ENCODE data around the gene SCN5A. TPM values are rescaled to one million over a fixed set of nuclear protein-coding genes. Genes with fewer than 3 reads are reported as not detected.

The SCN5A gene
- total and polyA plus RNA-seq, 2 of the 4 experiments (the other 2 are of a cell fraction): 1.9 to 2.0 TPM

GRCh38 chr3:38684546-38684945 lies 35.1 kb upstream of the SCN5A start:
- Histone ChIP-seq H2AK9ac (replicated peaks; ENCODE audit: low read depth, low read length, poor library complexity) (no peak overlapping the region), H3K14ac (replicated peaks; ENCODE audit: low read depth, low read length) (no peak overlapping the region), H3K4ac (ENCODE audit: low read depth, low read length) (no peak overlapping the region), H3K27ac (ENCODE audit: insufficient read depth, low read length) (no peak overlapping the region), H2AFZ (replicated peaks; ENCODE audit: low read length, poor library complexity) (no peak overlapping the region), H3K9me1 (ENCODE audit: insufficient read depth, low read length) (no peaks in the 10 kb centered on the region), H3K9me3 (ENCODE audit: control insufficient read depth, insufficient read depth, low read length) (no peaks in the 10 kb centered on the region), H3K4me1 (ENCODE audit: control insufficient read depth, insufficient read depth, low read length) (no peaks in the 10 kb centered on the region), H3K56ac (ENCODE audit: extremely low read depth, insufficient read depth, low read length) (no peak overlapping the region), H3K36me3 (ENCODE audit: control insufficient read depth, insufficient read depth, low read length) (no peaks in the 10 kb centered on the region), H3K4me2 (ENCODE audit: low read depth, low read length) (no peak overlapping the region), H2BK15ac (ENCODE audit: low read depth, low read length) (no peak overlapping the region), H2BK5ac (ENCODE audit: low read depth, low read length, poor library complexity, severe bottlenecking) (no peak overlapping the region), H3K4me3 (ENCODE audit: insufficient read depth, low read depth, low read length) (no peak overlapping the region), H4K91ac (ENCODE audit: insufficient read depth, low read depth, low read length) (no peak overlapping the region), H4K20me1 (ENCODE audit: insufficient read depth, low read length) (no peaks in the 10 kb centered on the region), H3K27me3 (ENCODE audit: control insufficient read depth, insufficient read depth, low read length) (peaks cover 12% of the 10 kb centered on the region), H3K18ac (ENCODE audit: low read depth, low read length) (no peak overlapping the region), H4K8ac (ENCODE audit: low read depth in 2 of 2, low read length in 2 of 2) (no peak overlapping the region), H3K79me1 (ENCODE audit: low read depth in 1 of 2, low read length in 2 of 2) (no peaks in the 10 kb centered on the region), H3K9ac (ENCODE audit: low read depth, low read length) (no peak overlapping the region), H2AK5ac (ENCODE audit: low read depth, low read length) (no peak overlapping the region), H3K23ac (ENCODE audit: low read depth, low read length) (no peak overlapping the region), H2BK120ac (ENCODE audit: low read depth, low read length) (no peak overlapping the region), H4K5ac (ENCODE audit: low read depth, low read length) (no peak overlapping the region), H2BK20ac (ENCODE audit: low read depth, low read length) (no peak overlapping the region)
- DNase-seq (no peak), ATAC-seq (ENCODE audit: low read depth) (no peak)
- dilution Hi-C loops (cut with HindIII; ENCODE audit: low sequenced_read_pairs, unreplicated experiment): no loop called here
- TF ChIP-seq CEBPB (IDR thresholded peaks at IDR 0.05; ENCODE audit: low read depth, low read length) (no peak), MAFK (IDR thresholded peaks at IDR 0.05; ENCODE audit: low read depth, low read length) (no peak), POLR2A (IDR thresholded peaks at IDR 0.05; ENCODE audit: low read depth, low read length) (no peak), BHLHE40 (IDR thresholded peaks at IDR 0.05; ENCODE audit: low read depth, low read length) (no peak), RAD21 (IDR thresholded peaks at IDR 0.05; ENCODE audit: low read length) (no peak), ELK1 (IDR thresholded peaks at IDR 0.05; ENCODE audit: borderline replicate concordance, low read depth, low read length) (no peak), RCOR1 (IDR thresholded peaks at IDR 0.05; ENCODE audit: insufficient replicate concordance, low read length) (no peak), FOS (IDR thresholded peaks at IDR 0.05; ENCODE audit: low read depth, low read length) (no peak), MXI1 (IDR thresholded peaks at IDR 0.05; ENCODE audit: borderline replicate concordance, low read depth, low read length) (no peak), MAZ (IDR thresholded peaks at IDR 0.05; ENCODE audit: borderline replicate concordance, low read depth, low read length) (no peak)
- TF ChIP-seq, protein P1, sequence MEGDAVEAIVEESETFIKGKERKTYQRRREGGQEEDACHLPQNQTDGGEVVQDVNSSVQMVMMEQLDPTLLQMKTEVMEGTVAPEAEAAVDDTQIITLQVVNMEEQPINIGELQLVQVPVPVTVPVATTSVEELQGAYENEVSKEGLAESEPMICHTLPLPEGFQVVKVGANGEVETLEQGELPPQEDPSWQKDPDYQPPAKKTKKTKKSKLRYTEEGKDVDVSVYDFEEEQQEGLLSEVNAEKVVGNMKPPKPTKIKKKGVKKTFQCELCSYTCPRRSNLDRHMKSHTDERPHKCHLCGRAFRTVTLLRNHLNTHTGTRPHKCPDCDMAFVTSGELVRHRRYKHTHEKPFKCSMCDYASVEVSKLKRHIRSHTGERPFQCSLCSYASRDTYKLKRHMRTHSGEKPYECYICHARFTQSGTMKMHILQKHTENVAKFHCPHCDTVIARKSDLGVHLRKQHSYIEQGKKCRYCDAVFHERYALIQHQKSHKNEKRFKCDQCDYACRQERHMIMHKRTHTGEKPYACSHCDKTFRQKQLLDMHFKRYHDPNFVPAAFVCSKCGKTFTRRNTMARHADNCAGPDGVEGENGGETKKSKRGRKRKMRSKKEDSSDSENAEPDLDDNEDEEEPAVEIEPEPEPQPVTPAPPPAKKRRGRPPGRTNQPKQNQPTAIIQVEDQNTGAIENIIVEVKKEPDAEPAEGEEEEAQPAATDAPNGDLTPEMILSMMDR (conservative IDR thresholded peaks at IDR 0.05; ENCODE audit: low read depth, low read length): no peak
- TF ChIP-seq, protein P2, sequence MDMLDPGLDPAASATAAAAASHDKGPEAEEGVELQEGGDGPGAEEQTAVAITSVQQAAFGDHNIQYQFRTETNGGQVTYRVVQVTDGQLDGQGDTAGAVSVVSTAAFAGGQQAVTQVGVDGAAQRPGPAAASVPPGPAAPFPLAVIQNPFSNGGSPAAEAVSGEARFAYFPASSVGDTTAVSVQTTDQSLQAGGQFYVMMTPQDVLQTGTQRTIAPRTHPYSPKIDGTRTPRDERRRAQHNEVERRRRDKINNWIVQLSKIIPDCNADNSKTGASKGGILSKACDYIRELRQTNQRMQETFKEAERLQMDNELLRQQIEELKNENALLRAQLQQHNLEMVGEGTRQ (IDR thresholded peaks at IDR 0.05; ENCODE audit: low read depth, low read length): no peak
- in situ Hi-C loops (cut with MboI; ENCODE audit: low sequenced_read_pairs): no loop called here
- WGBS, 2 experiments (ENCODE audit: extremely low coverage in 2 of 2, insufficient read length in 1 of 2): no CpG with 5 or more reads among the region's 5 CpGs
- ChIA-PET CTCF (no interaction called here), POLR2A (ENCODE audit: unreplicated experiment) (no interaction called here)
- intact Hi-C loops (cut with micrococcal nuclease): no loop called here
- no TSS peak for BruUV-seq (replicated peaks)

Measured in IMR-90 (cell line).